ENCODE data around the gene RHOF.

DNA sequence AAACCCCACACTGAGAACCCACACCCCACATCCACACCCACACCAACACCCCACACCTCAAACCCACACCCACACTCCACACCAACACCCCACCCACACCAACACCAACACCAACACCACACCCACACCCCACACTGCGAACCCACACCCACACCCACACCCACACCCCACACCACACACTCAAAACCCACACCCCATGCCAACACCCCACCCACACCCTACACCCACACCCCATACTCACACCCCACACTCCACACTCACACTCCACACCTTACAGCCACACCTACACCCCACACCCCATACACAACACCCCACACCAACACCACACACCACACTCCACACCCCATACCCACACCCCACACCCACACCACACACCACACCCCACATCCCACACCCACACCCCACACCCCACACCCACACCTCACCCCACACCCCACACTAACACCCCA is 43.0 kb downstream of the RHOF start:
- TF ChIP-seq POLR2AphosphoS5 (IDR thresholded peaks at IDR 0.05; ENCODE audit: low read depth, low read length): no peak
- no peak for TF ChIP-seq POLR2A (IDR thresholded peaks at IDR 0.05; ENCODE audit: low read depth, low read length)
